GM21381 (cell line): ENCODE data around the gene GPR42.
"Not testable (repeated sequence)": the region's sequence is repeated elsewhere in the genome, so short reads cannot be mapped to it uniquely, and the experiment has no call there.

Experiments used
- ATAC-seq: cut with Tn5 transposase; IDR thresholded peaks from one replicate; pipeline ENCODE4 v1.9.1; 2021; ENCODE audit warnings: mild to moderate bottlenecking, moderate library complexity; ENCODE audit not compliant: unreplicated experiment

GPR42 gene

GRCh38 chr19:35346193-35347052 lies 24.4 kb upstream of the GPR42 start:
- ATAC-seq, result no peak

- peak; percentile 52 for ATAC-seq
These were observed 23.5 kb upstream of the GPR42 start, which contains the start of gene FFAR1 for GRCh38 chr19:35347171-35347929. Gene FFAR1 (plus strand): TSS chr19:35347902. CDS start chr19:35351552, 3,650 bp downstream.

DNA sequence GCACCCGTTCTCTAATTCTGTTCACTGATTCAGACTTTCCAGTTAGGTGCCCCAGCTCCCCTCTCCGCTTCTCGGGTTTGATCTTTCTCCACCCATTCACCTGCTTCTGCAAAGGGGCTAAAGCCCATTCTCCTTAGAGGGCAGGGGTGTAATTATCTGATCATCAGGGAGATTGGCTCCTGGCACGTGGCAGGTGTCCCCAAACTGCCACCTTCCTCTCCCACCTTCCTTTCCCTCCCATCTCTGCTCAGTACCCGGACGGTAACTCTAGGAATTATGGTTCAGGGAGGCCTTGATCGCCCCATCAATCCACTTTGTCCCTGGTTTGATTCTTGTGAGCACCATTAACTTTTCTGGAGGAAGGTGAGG lies 23.0 kb upstream of the GPR42 start:
- no peak for ATAC-seq

DNA sequence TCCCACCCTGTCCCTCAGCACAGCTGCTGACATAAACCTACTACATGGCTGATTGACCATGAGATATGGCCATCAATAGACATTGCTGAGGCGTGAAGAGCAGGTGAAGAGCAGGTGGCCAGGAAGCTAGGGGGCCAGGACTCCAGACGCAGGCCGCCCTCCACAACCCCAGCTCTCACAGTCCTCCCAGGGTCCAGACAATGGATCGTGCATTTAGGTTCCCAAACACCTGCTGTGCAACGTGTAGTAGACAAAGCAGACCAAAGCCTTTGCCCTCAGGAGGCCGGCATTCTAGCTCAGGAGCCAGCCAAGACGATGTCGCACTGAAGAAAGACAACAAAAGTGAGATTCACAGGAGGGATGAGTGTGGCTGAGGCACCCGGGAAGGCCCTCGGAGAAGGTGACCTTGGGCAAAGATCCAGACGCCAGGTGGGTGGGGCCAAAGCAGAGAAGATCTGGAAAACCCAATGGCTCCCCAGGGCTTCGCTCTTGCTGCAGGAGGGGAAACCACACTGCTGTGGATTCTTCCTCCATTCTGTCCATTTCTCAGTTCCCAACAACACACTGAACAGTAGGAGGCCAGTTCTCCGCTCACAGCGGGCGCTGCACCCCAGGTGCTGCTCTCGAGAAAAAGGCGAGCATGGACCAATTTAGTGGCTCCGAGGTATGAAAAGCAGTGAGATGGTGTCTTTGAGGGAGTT lies 21.8 kb upstream of the GPR42 start:
- no peak for ATAC-seq

DNA sequence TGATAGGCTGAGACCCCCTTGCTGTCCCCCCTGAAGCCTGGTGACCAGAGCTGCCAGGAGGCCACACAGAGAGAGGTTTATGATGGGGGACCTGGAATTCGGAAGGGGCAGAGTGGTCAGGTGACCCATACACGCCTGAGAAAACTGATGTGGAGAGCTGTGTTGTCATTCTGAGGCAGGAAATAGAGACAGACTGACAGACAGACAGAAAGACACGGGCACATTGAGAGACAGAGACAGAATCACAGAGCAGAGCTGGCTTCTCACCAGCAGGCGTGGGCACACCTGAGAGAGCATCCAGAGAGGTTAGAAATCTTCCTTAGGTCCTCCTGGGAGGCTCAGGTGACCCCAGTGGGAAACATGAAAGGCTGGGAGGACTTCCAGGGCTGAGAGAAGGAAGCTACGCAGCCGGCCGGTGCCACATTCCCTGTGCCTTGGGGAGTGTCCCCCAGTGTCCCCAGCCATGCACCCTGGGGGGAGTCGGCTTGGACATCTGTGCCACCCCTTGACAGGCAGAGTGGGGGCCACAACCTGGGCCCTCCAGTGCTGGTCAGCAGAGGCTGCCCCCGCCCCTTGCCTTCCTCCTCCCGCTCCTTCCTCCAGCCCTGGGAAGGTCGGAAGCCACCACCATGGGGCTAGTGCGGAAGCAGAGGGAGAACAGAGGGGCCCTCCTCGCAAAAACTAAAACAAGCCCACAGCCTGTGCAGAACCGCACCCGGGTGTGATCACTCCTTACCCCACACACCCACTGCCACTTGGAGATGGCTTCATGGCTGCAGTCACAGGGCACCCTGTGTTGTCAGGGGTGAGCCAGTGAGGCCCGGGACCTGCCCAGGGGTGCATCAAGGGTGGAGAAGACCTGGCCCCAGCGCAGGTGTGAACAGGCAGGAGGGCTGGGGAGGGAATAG lies 21.0 kb upstream of the GPR42 start:
- no peak for ATAC-seq

DNA sequence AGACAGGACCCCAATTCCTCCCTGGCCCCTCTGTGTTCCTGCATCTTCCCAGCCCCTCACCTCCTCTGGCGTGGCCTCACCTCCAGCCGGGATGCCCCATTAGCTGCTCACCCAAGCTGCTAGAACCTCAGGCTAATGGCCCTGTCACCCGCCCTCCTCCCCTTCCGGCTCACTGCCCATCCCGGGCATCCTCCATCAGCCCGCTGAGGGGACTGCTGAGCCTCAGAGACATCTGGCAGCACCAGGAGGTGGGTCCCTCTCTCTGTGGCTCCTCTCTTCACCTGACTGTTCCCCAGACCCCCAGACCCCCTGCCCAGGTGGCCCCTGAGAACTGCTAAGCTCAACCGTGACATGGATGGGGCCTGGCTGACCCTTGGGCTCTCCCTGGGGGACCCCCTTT lies 20.3 kb upstream of the GPR42 start:
- ATAC-seq, result no peak

DNA sequence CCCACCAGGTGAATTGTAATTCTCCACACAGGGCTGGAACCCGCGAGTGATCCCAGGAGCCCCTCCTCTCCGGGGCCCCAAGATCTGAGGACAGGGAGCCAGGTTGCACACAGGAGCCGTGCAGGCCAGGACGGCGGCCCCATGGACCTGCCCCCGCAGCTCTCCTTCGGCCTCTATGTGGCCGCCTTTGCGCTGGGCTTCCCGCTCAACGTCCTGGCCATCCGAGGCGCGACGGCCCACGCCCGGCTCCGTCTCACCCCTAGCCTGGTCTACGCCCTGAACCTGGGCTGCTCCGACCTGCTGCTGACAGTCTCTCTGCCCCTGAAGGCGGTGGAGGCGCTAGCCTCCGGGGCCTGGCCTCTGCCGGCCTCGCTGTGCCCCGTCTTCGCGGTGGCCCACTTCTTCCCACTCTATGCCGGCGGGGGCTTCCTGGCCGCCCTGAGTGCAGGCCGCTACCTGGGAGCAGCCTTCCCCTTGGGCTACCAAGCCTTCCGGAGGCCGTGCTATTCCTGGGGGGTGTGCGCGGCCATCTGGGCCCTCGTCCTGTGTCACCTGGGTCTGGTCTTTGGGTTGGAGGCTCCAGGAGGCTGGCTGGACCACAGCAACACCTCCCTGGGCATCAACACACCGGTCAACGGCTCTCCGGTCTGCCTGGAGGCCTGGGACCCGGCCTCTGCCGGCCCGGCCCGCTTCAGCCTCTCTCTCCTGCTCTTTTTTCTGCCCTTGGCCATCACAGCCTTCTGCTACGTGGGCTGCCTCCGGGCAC lies 19.3 kb upstream of the GPR42 start:
- no peak for ATAC-seq

DNA sequence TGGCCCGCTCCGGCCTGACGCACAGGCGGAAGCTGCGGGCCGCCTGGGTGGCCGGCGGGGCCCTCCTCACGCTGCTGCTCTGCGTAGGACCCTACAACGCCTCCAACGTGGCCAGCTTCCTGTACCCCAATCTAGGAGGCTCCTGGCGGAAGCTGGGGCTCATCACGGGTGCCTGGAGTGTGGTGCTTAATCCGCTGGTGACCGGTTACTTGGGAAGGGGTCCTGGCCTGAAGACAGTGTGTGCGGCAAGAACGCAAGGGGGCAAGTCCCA lies 18.8 kb upstream of the GPR42 start:
- no peak for ATAC-seq

GRCh38 chr19:35352448-35353304 lies 18.2 kb upstream of the GPR42 start:
- ATAC-seq, result no peak

DNA sequence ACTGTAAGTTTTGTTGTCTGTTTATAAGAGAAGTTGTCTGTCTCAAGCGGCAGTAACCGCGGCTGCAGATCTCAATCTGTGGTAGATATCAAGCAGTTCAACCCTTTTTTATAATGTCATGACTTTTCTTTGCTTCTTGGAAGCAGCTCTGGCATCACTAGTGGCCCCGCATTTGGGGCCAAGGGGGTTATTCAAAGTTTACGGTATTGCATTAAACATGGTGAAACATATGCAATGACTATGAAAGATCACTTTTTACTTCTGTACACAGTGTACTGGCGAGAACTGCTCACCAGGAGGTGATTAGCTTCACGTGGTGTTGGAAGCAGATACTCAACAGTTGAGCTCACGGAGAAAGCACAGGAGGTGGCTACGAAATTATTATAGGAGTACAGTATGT lies 17.2 kb upstream of the GPR42 start:
- no peak for ATAC-seq

- ATAC-seq, result no peak
These were observed 16.0 kb upstream of the GPR42 start for GRCh38 chr19:35354898-35355297.

- ATAC-seq, result no peak
These were observed 14.9 kb upstream of the GPR42 start for GRCh38 chr19:35355791-35356460.

GRCh38 chr19:35357867-35358573 lies 12.8 kb upstream of the GPR42 start, which contains the start of gene FFAR3:
Gene FFAR3 (plus strand): TSS chr19:35358460. CDS start chr19:35358891, 431 bp downstream.
- no peak for ATAC-seq

GRCh38 chr19:35358834-35359233 lies 12.0 kb upstream of the GPR42 start:
- not testable (repeated sequence) for ATAC-seq

DNA sequence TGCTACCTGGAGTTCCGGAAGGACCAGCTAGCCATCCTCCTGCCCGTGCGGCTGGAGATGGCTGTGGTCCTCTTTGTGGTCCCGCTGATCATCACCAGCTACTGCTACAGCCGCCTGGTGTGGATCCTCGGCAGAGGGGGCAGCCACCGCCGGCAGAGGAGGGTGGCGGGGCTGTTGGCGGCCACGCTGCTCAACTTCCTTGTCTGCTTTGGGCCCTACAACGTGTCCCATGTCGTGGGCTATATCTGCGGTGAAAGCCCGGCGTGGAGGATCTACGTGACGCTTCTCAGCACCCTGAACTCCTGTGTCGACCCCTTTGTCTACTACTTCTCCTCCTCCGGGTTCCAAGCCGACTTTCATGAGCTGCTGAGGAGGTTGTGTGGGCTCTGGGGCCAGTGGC lies 11.5 kb upstream of the GPR42 start:
- not testable (repeated sequence) for ATAC-seq

GRCh38 chr19:35360081-35360480 lies 10.8 kb upstream of the GPR42 start:
- not testable (repeated sequence) for ATAC-seq

DNA sequence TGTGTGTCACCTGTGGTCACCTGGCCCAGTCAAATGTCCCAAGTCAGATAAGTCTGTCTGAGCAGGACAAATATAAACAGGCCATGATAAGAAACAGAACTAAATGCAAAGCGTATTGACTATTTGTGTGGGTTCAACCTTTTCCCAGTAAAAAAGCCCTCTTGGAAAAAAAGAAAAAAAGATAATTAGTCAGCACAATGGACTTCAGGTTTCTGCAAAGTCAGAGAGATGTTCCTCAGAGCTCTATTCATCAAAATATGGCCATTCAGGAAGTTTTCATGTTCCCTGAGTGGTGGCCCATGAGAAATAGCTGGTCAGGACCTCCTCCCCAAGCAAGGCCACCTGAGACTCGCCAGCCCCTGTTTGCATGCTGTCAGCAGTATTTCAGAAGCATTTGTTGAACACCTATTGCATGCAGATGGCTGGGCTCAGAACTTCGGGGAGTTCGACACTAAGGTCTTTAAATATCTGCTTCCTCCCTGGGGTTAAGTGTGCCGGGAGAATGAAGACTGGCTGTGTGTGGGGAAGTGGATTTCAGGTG lies 9.9 kb upstream of the GPR42 start:
- ATAC-seq, result no peak
